Peyer's patch (tissue), 4 donors: Measurements from ENCODE around the gene PRPF40A. TPM values are rescaled to one million over a fixed set of nuclear protein-coding genes. Genes with fewer than 3 reads are reported as not detected.

ENCODE experiments used
- DNase-seq, 3 donors: peaks; one replicate each; pipeline ENCODE4 v3.0.0-alpha.2; 2017 to 2019
- H3K27ac ChIP-seq, 4 donors: fragments of 200-600 bp; sonication (generic); one replicate each; pipeline ENCODE4 v1.5.1; 2016 to 2019
- H3K27me3 ChIP-seq, 2 donors: fragments of 200-600 bp; sonication (generic); one replicate each; pipeline ENCODE4 v1.5.1; 2019
- H3K36me3 ChIP-seq, 3 donors: fragments of 200-600 bp; sonication (generic); one replicate each; pipeline ENCODE4 v1.5.1; 2016 to 2019
- H3K4me1 ChIP-seq, 4 donors: fragments of 200-600 bp; sonication (generic); one replicate each; pipeline ENCODE4 v1.5.1; 2016 to 2019
- H3K4me3 ChIP-seq, 4 donors: fragments of 200-600 bp; sonication (generic); 1 replicate in 3 of 4; 2 replicates in 1 of 4; pipeline ENCODE4 v1.5.1; 2016 to 2019; ENCODE audit warnings: mild to moderate bottlenecking in 1 of 4
- H3K9me3 ChIP-seq, 4 donors: fragments of 200-600 bp; sonication (generic); one replicate each; pipeline ENCODE4 v1.5.1; 2016 to 2019; ENCODE audit warnings: mild to moderate bottlenecking in 1 of 4
- CTCF ChIP-seq, 6 experiments: fragments of 450-650 bp in 4 of 6; fragments of 200-600 bp in 2 of 6; sonication (generic) in 1 of 6; IDR thresholded peaks; one replicate each; pipeline ENCODE4 v1.5.1; 2017 to 2019; ENCODE audit warnings: antibody characterized with exemption in 6 of 6, mild to moderate bottlenecking in 3 of 6, moderate library complexity in 1 of 6
- POLR2A ChIP-seq, 2 donors: fragments of 450-650 bp; IDR thresholded peaks; one replicate each; pipeline ENCODE4 v1.5.1; 2017; ENCODE audit warnings: antibody characterized with exemption in 2 of 2, mild to moderate bottlenecking in 2 of 2, moderate library complexity in 2 of 2
- total RNA-seq, 4 donors: library from RNA; depleted of rRNA; stranded (reverse); fragments of >200 nt; gene quantifications; one replicate each; pipeline ENCODE4 v1.1.0, GENCODE V29; 2016

PRPF40A gene
- total RNA-seq, 4 donors from 2014 or later = 86.6 to 112 (median 97.1) TPM

GRCh38 chr2:152620985-152621384, 96.3 kb downstream of the PRPF40A start:
- TF ChIP-seq POLR2A (IDR thresholded peaks at IDR 0.05) (no peak), CTCF (IDR thresholded peaks at IDR 0.05) (no peak)
- Histone ChIP-seq H3K4me3 (no peak overlapping the region), H3K36me3 (peaks cover 0 to 8% (median 0%) of the 10 kb centered on the region in 3 donors), H3K9me3 (no peaks in the 10 kb centered on the region), H3K27me3 (no peaks in the 10 kb centered on the region), H3K4me1 (no peaks in the 10 kb centered on the region), H3K27ac (no peak overlapping the region)
- DNase-seq = no peak

DNA sequence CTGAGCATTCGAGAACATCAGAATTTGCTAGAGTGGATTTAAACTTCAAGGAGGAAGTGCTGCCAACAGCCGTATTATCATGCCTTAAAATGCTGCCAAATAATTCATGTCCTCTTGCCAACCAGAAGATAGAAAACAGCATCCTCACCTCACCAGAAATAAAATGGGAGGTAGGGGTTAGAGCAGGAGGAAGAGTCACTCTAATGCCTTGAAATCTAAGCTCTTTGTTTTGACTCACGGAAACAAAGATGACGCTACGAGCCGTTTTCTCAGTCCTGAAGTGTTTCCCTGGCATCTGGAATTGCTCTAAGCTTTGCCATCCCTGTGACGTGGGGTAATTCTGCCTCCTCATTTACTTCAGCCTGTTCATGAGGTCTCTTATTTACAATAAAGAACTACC, 97.1 kb downstream of the PRPF40A start:
- peaks cover 0 to 8% (median 0%) of the 10 kb centered on the region in 3 donors for H3K36me3 ChIP-seq
- no peak overlapping the region for H3K27ac ChIP-seq
- TF ChIP-seq POLR2A (IDR thresholded peaks at IDR 0.05) (no peak), CTCF (IDR thresholded peaks at IDR 0.05) (no peak)
- H3K4me3 ChIP-seq = no peak overlapping the region
- DNase-seq = no peak
- no peaks in the 10 kb centered on the region for H3K9me3 ChIP-seq
- no peaks in the 10 kb centered on the region for H3K27me3 ChIP-seq
- no peaks in the 10 kb centered on the region for H3K4me1 ChIP-seq

- peaks cover 0 to 8% (median 0%) of the 10 kb centered on the region in 3 donors for H3K36me3 ChIP-seq
- no peak for DNase-seq
- no peaks in the 10 kb centered on the region for H3K4me1 ChIP-seq
- H3K27me3 ChIP-seq = no peaks in the 10 kb centered on the region
- H3K27ac ChIP-seq = no peak overlapping the region
- TF ChIP-seq CTCF (IDR thresholded peaks at IDR 0.05) (no peak), POLR2A (IDR thresholded peaks at IDR 0.05) (no peak)
- no peak overlapping the region for H3K4me3 ChIP-seq
- no peaks in the 10 kb centered on the region for H3K9me3 ChIP-seq
Observed at GRCh38 chr2:152618193-152618564, 99.1 kb downstream of the PRPF40A start.

- DNase-seq = no peak
- H3K4me3 ChIP-seq = no peak overlapping the region
- TF ChIP-seq POLR2A (IDR thresholded peaks at IDR 0.05) (no peak), CTCF (IDR thresholded peaks at IDR 0.05) (no peak)
- H3K27ac ChIP-seq = no peak overlapping the region
- no peaks in the 10 kb centered on the region for H3K27me3 ChIP-seq
- H3K36me3 ChIP-seq = peaks cover 0 to 8% (median 0%) of the 10 kb centered on the region in 3 donors
- no peaks in the 10 kb centered on the region for H3K9me3 ChIP-seq
- peaks cover 0 to 3% (median 0%) of the 10 kb centered on the region in 4 donors for H3K4me1 ChIP-seq
Observed at GRCh38 chr2:152617456-152618192, 99.6 kb downstream of the PRPF40A start.

GRCh38 chr2:152615177-152615576, 102.1 kb downstream of the PRPF40A start:
- no peaks in the 10 kb centered on the region for H3K9me3 ChIP-seq
- no peak overlapping the region for H3K4me3 ChIP-seq
- no peak for DNase-seq
- no peak overlapping the region for H3K27ac ChIP-seq
- peaks cover 0 to 13% (median 5%) of the 10 kb centered on the region in 4 donors for H3K4me1 ChIP-seq
- H3K27me3 ChIP-seq = no peaks in the 10 kb centered on the region
- TF ChIP-seq CTCF (IDR thresholded peaks at IDR 0.05) = no peak
- no peak for TF ChIP-seq POLR2A (IDR thresholded peaks at IDR 0.05)
- H3K36me3 ChIP-seq = no peaks in the 10 kb centered on the region
